PFSK-1 (cell line): ENCODE measurements around the gene C1orf159.

Source experiments
- POLR2AphosphoS5 ChIP-seq: IDR thresholded peaks from 2 replicates; pipeline ENCODE4 v1.6.1; 2012; ENCODE audit warnings: low read depth, mild to moderate bottlenecking, control low read depth, low read length, moderate library complexity
- REST ChIP-seq, 2 experiments: IDR thresholded peaks; 2 replicates each; pipeline versions ENCODE4 v1.6.1 to v1.8.0; 2011 to 2012; ENCODE audit warnings: low read depth in 2 of 2, low read length in 2 of 2, control low read depth in 1 of 2, inconsistent platforms in 1 of 2, mild to moderate bottlenecking in 1 of 2, moderate library complexity in 1 of 2; ENCODE audit not compliant: insufficient read depth in 1 of 2
- TAF1 ChIP-seq: IDR thresholded peaks from 2 replicates; pipeline ENCODE4 v1.6.1; 2012; ENCODE audit warnings: low read length, control low read depth, borderline replicate concordance; ENCODE audit not compliant: insufficient read depth

- TF ChIP-seq TAF1 (no peak), POLR2AphosphoS5 (no peak), REST (IDR thresholded peaks at IDR 0.05; ENCODE audit: insufficient read depth in 1 of 2, low read depth in 2 of 2, low read length in 2 of 2) (no peak)
These were observed 33.5 kb upstream of the C1orf159 start for GRCh38 chr1:1149416-1149815.
